Suprapubic skin (tissue), 4 donors: ENCODE data around the gene M6PR. TPM values are rescaled to one million over a fixed set of nuclear protein-coding genes. Genes with fewer than 3 reads are reported as not detected.

Experiments used
- DNase-seq, 2 donors: peaks; one replicate each; pipeline ENCODE4 v3.0.0-alpha.2; 2019; ENCODE audit warnings: low spot score in 2 of 2
- H3K27ac ChIP-seq: fragments of 200-600 bp; sonication (generic); one replicate; pipeline ENCODE4 v1.5.1; 2019
- H3K27me3 ChIP-seq: fragments of 200-600 bp; sonication (generic); one replicate; pipeline ENCODE4 v1.5.1; 2019
- H3K36me3 ChIP-seq: fragments of 200-600 bp; sonication (generic); one replicate; pipeline ENCODE4 v1.5.1; 2019
- H3K4me1 ChIP-seq: fragments of 200-600 bp; sonication (generic); one replicate; pipeline ENCODE4 v1.5.1; 2019
- H3K4me3 ChIP-seq: fragments of 200-600 bp; sonication (generic); one replicate; pipeline ENCODE4 v1.5.1; 2019; ENCODE audit warnings: mild to moderate bottlenecking
- H3K9me3 ChIP-seq: fragments of 200-600 bp; sonication (generic); one replicate; pipeline ENCODE4 v1.5.1; 2019
- EP300 ChIP-seq: sonication (generic); formaldehyde crosslinking; IDR thresholded peaks from one replicate; pipeline ENCODE4 v1.6.1; 2017; ENCODE audit warnings: antibody characterized with exemption
- POLR2A ChIP-seq, 2 donors: fragments of 450-650 bp; IDR thresholded peaks; one replicate each; pipeline ENCODE4 v1.6.1; 2017; ENCODE audit warnings: antibody characterized with exemption in 2 of 2, mild to moderate bottlenecking in 2 of 2, moderate library complexity in 2 of 2
- POLR2AphosphoS5 ChIP-seq, 3 donors: sonication (generic); formaldehyde crosslinking; IDR thresholded peaks; one replicate each; pipeline ENCODE4 v1.6.1; 2017; ENCODE audit warnings: antibody characterized with exemption in 3 of 3
- WGBS: methylation state at CpG from one replicate; pipeline ENCODE4 v1.1.5; 2018; 5-methylcytosine and 5-hydroxymethylcytosine counted together
- total RNA-seq, 4 donors: library from RNA; depleted of rRNA; stranded (reverse); fragments of >200 nt; gene quantifications; one replicate each; pipeline ENCODE4 v1.1.0, GENCODE V29; 2016
- TF ChIP-seq, protein P1 (sequence below), 2 donors: fragments of 200-600 bp in 1 of 2; fragments of 450-650 bp in 1 of 2; sonication (generic) in 1 of 2; IDR thresholded peaks; one replicate each; pipeline ENCODE4 v1.5.1; 2016 to 2019; ENCODE audit warnings: antibody characterized with exemption in 2 of 2, mild to moderate bottlenecking in 1 of 2, moderate library complexity in 1 of 2

Gene M6PR
- total RNA-seq, 4 donors from 2014 or later, result 75.8 to 138 (median 120) TPM

DNA sequence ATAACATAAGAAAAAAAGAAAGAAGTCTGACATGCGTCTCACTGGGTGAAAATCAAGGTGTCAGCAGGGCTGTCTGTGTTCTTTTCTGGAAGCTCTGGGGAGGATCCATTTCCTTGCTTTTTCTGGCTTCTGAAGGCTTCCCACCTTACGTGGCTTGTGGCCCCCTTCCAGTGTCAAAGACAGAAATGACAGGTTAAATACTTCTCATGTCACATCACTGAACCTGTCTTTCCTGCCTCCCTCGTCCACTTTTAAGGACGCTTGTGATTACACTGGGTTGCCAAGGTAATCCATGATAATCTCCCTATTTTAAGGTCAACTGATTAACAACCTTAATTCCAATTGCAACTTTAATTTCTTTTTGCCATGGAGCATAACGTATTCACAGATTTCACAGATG is 39.7 kb downstream of the M6PR start:
- Histone ChIP-seq H3K27me3 (no peaks in the 10 kb centered on the region), H3K9me3 (no peaks in the 10 kb centered on the region), H3K36me3 (no peaks in the 10 kb centered on the region), H3K4me1 (peaks cover 11% of the 10 kb centered on the region), H3K4me3 (no peak overlapping the region), H3K27ac (no peak overlapping the region)
- 79% methylated on average over 5 of the region's 5 CpGs for WGBS
- no peak for DNase-seq
- TF ChIP-seq EP300 (no peak), POLR2AphosphoS5 (IDR thresholded peaks at IDR 0.05) (no peak), POLR2A (IDR thresholded peaks at IDR 0.05) (no peak)
- TF ChIP-seq, protein P1, sequence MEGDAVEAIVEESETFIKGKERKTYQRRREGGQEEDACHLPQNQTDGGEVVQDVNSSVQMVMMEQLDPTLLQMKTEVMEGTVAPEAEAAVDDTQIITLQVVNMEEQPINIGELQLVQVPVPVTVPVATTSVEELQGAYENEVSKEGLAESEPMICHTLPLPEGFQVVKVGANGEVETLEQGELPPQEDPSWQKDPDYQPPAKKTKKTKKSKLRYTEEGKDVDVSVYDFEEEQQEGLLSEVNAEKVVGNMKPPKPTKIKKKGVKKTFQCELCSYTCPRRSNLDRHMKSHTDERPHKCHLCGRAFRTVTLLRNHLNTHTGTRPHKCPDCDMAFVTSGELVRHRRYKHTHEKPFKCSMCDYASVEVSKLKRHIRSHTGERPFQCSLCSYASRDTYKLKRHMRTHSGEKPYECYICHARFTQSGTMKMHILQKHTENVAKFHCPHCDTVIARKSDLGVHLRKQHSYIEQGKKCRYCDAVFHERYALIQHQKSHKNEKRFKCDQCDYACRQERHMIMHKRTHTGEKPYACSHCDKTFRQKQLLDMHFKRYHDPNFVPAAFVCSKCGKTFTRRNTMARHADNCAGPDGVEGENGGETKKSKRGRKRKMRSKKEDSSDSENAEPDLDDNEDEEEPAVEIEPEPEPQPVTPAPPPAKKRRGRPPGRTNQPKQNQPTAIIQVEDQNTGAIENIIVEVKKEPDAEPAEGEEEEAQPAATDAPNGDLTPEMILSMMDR (IDR thresholded peaks at IDR 0.05), result no peak

DNA sequence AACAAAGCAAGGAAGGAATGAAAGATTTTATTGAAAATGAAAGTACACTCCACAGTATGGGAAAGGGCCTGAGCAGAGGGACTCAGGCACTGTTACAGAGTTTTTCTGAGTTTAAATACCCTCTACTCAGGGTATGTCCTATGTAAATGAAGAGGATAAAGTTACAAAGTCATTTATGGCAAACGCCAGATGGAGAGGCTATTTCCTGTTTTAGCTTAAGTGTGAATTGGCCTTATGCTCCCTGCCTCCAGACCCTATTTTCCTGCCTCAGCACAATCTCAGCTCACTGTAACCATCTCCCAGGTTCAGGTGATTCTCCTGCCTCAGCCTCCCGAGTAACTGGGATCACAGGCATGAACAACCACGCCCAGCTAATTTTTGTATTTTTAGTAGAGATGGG is 41.9 kb downstream of the M6PR start:
- no peak for TF ChIP-seq POLR2A (IDR thresholded peaks at IDR 0.05)
- TF ChIP-seq POLR2AphosphoS5 (IDR thresholded peaks at IDR 0.05), result no peak
- TF ChIP-seq, protein P1 (IDR thresholded peaks at IDR 0.05), result no peak
- TF ChIP-seq EP300, result no peak
- WGBS, result 84% methylated on average over 3 of the region's 3 CpGs

DNA sequence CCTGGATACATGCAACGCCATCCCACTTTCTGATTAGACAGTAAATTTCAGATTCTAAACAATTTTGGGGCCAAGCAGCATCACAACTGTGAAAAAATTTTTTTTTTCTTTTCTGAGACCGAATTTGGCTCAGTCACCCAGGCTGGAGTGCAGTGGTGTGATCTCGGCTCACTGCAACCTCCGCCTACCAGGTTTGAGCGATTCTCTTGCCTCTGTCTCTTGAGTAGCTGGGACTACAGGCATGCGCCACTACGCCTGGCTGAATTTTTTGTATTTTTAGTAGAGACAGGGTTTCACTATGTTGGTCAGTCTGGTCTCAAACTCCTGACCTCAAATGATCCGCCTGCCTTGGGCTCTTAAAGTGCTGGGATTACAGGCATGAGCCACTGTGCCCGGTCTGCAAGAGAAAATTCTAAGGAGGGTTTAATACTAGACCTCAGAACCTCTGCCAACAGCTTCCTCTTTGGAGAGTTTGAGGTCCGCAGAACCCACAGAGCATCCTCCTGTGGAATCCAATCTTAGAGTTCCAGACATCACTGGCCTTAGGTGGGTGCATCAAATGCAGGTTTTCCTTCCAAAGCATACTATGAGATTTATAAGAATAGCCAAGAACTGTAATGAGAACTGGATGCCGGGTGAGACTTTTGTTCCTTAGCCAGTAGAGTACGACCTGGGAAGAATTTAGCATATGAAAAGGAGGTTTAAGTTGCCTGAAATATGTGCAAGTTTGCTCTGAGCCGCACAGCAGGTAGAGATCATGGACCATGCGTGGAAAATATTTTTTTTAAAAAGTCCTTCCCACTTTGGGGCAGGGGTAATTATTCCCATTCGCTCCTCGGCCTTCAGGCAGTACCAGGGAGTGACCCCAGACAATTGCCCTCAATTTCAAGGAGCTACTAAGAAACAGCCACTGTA is 42.9 kb downstream of the M6PR start:
- H3K4me1 ChIP-seq, result no peaks in the 10 kb centered on the region
- no peaks in the 10 kb centered on the region for H3K27me3 ChIP-seq
- H3K27ac ChIP-seq, result no peak overlapping the region
- no peak for DNase-seq
- no peaks in the 10 kb centered on the region for H3K36me3 ChIP-seq
- no peak for TF ChIP-seq POLR2AphosphoS5 (IDR thresholded peaks at IDR 0.05)
- TF ChIP-seq, protein P1 (IDR thresholded peaks at IDR 0.05), result no peak
- TF ChIP-seq EP300, result no peak
- no peak for TF ChIP-seq POLR2A (IDR thresholded peaks at IDR 0.05)
- H3K4me3 ChIP-seq, result no peak overlapping the region
- no peaks in the 10 kb centered on the region for H3K9me3 ChIP-seq
- WGBS, result 86% methylated on average over 16 of the region's 16 CpGs

More for the DNA sequence above, 41.9 kb downstream of the M6PR start:
- Histone ChIP-seq H3K9me3 (no peaks in the 10 kb centered on the region), H3K36me3 (no peaks in the 10 kb centered on the region), H3K4me1 (no peaks in the 10 kb centered on the region), H3K27me3 (no peaks in the 10 kb centered on the region), H3K4me3 (no peak overlapping the region), H3K27ac (no peak overlapping the region)
- no peak for DNase-seq

DNA sequence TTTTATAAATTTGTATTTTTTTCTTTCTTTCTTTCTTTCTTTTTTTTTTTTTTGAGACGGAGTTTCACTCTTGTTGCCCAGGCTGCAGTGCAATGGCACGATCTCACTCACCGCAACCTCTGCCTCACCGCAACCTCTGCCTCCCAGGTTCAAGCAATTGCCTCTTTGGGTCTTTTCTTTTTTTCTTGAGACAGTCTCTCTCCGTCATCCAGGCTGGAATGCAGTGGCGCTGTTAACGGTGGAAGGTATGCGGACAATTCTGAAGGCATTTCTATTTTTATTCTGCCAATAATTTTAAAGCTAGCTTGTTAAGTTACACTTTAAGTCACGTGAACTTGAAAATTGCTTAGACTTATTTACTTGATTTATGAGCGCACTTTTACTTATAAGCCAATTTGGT is 43.9 kb downstream of the M6PR start:
- no peak for DNase-seq
- H3K4me3 ChIP-seq, result no peak overlapping the region
- no peak overlapping the region for H3K27ac ChIP-seq
- no peaks in the 10 kb centered on the region for H3K4me1 ChIP-seq
- WGBS, result 43% methylated on average over 10 of the region's 10 CpGs
- no peaks in the 10 kb centered on the region for H3K36me3 ChIP-seq
- H3K9me3 ChIP-seq, result no peaks in the 10 kb centered on the region
- H3K27me3 ChIP-seq, result no peaks in the 10 kb centered on the region
- TF ChIP-seq, protein P1 (IDR thresholded peaks at IDR 0.05), result no peak
- TF ChIP-seq EP300 (no peak), POLR2AphosphoS5 (IDR thresholded peaks at IDR 0.05) (no peak), POLR2A (IDR thresholded peaks at IDR 0.05) (no peak)

DNA sequence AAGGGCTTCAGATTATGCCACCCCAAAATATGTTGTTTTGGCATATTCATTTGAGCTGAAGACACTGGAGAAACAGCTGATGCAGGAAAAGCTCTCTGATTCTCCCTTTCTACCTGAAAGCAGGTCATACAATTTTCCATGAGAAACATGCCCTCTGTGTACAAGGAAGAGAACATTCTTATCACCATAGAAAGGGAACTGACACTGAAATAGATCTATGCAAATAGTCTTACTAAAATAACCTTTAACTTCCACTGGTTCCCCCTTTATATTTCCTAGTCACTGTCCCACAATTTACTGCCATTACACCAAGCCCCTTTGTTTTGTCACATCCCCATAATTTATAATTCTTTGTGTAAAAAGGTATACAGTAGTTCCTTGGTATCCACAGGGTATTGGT is 44.8 kb downstream of the M6PR start:
- H3K9me3 ChIP-seq, result no peaks in the 10 kb centered on the region
- no peaks in the 10 kb centered on the region for H3K4me1 ChIP-seq
- H3K27me3 ChIP-seq, result no peaks in the 10 kb centered on the region
- no peak for DNase-seq
- H3K36me3 ChIP-seq, result no peaks in the 10 kb centered on the region
- no peak for TF ChIP-seq POLR2AphosphoS5 (IDR thresholded peaks at IDR 0.05)
- no peak for TF ChIP-seq POLR2A (IDR thresholded peaks at IDR 0.05)
- TF ChIP-seq, protein P1 (IDR thresholded peaks at IDR 0.05), result no peak
- no peak for TF ChIP-seq EP300
- no peak overlapping the region for H3K27ac ChIP-seq
- H3K4me3 ChIP-seq, result no peak overlapping the region
